ENCODE results near the gene LRMDA.
"Not testable (repeated sequence)": the region's sequence is repeated elsewhere in the genome, so short reads cannot be mapped to it uniquely, and the experiment has no call there.

The LRMDA gene

GRCh38 chr10:76514869-76515268 lies 1083.4 kb downstream of the LRMDA start:
- DNase-seq (ENCODE audit: low read depth in 2 of 2, low spot score in 1 of 2) = no peak

GRCh38 chr10:76522547-76522946 lies 1091.1 kb downstream of the LRMDA start:
- DNase-seq (ENCODE audit: low read depth in 2 of 2, low spot score in 1 of 2) = no peak

GRCh38 chr10:76523246-76523645 lies 1091.8 kb downstream of the LRMDA start:
- no peak for DNase-seq (ENCODE audit: low read depth in 2 of 2, low spot score in 1 of 2)

GRCh38 chr10:76523791-76524351 lies 1092.4 kb downstream of the LRMDA start:
- DNase-seq (ENCODE audit: low read depth in 2 of 2, low spot score in 1 of 2) = no peak

- DNase-seq (ENCODE audit: low read depth in 2 of 2, low spot score in 1 of 2) = not testable (repeated sequence)
These were observed 1095.4 kb downstream of the LRMDA start for GRCh38 chr10:76526833-76527232.

GRCh38 chr10:76540331-76540730 lies 1108.9 kb downstream of the LRMDA start:
- no peak for DNase-seq (ENCODE audit: low read depth in 2 of 2, low spot score in 1 of 2)

- no peak for DNase-seq (ENCODE audit: low read depth in 2 of 2, low spot score in 1 of 2)
These were observed 1109.4 kb downstream of the LRMDA start for GRCh38 chr10:76540786-76541185.

DNA sequence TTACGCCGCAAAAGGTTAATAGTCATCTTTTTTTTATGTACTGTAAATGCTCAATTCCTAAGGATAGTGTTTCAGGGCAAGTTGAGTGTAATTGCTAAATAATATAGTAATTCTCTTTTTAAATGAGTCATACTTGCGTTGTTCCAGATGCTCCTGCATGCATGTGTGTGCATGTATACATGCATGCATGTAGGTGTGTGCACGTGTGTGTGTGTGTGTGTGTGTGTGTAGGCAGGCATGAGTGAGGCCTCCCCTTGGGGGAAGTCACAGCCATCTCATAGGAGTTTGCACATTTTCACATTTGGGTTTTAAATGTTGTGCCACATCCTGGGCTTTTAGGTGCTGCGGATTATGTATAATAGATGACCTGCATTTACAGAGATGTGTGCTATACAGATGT lies 1110.4 kb downstream of the LRMDA start:
- DNase-seq (ENCODE audit: low read depth in 2 of 2, low spot score in 1 of 2) = no peak

DNA sequence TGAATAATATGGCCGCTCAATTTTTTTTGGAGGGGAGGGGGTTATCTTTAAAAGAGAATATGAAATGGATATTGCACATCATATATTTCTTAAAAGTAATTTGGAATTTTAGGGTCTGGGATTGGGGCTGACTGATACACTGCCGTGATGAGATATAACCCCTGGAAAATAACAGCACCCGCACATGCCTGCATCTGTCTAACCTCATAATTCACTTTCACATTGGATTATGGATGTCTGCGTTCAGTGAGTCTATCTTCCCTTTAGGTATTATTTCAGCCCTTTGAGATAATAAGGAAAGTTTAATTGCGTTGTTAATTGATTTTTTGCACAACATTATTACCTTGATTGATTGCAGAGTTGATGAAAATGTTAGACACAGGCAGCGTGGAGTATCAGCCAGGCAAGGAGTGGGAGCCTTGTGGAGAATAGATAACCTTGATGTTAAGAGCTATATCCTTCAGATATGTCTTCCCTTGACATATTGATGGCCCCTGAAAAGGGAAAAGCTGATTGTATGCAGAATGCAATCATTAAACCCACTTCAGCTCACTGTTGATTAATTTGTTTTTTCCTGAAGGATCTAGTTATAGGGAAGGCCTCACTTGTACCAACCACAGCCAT lies 1111.0 kb downstream of the LRMDA start:
- no peak for DNase-seq (ENCODE audit: low read depth in 2 of 2, low spot score in 1 of 2)

DNA sequence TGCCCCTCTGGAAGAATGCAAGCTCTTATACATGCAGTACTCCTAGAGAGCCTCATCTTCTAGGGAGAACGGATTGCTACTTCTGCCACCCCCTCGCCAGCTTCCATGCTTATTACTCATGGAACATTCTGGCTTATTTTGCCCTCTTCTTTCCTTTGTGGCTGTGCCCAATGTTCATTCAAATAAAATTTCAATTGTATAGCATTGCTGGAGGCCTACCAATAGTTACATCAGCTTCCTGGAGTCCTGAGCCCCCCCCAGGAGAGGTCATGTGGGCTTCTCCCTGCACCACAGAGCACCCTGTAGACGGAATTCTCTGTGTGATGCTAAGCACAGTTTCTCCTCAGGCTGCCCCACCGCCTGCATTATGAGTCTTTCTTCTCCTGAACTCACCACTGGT lies 1112.2 kb downstream of the LRMDA start:
- DNase-seq (ENCODE audit: low read depth in 2 of 2, low spot score in 1 of 2) = no peak

GRCh38 chr10:76544789-76545188 lies 1113.4 kb downstream of the LRMDA start:
- no peak for DNase-seq (ENCODE audit: low read depth in 2 of 2, low spot score in 1 of 2)

GRCh38 chr10:76546411-76546810 lies 1115.0 kb downstream of the LRMDA start:
- no peak for DNase-seq (ENCODE audit: low read depth in 2 of 2, low spot score in 1 of 2)

GRCh38 chr10:76547352-76547972 lies 1116.0 kb downstream of the LRMDA start:
- no peak for DNase-seq (ENCODE audit: low read depth in 2 of 2, low spot score in 1 of 2)

DNA sequence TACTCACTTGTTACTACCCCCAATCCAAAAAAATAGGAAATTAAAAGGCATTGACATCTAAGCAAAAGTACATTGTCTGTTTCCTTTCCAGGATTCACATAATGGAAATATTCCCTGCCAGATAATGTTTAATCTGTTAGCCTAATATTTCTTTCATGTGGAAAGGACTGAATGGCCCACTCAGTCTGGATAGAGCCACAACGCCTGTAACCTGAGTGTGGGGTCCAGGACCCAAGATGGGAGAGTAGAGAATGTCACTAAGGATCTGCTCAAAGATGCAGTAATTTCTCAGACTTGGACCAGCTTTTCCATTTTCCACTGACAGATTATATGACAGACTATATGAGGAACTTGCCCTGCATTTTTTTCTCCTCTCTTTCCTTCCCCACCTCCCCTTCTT lies 1117.3 kb downstream of the LRMDA start:
- no peak for DNase-seq (ENCODE audit: low read depth in 2 of 2, low spot score in 1 of 2)

- DNase-seq (ENCODE audit: low read depth in 2 of 2, low spot score in 1 of 2) = no peak
These were observed 1117.7 kb downstream of the LRMDA start for GRCh38 chr10:76549171-76549570.

DNA sequence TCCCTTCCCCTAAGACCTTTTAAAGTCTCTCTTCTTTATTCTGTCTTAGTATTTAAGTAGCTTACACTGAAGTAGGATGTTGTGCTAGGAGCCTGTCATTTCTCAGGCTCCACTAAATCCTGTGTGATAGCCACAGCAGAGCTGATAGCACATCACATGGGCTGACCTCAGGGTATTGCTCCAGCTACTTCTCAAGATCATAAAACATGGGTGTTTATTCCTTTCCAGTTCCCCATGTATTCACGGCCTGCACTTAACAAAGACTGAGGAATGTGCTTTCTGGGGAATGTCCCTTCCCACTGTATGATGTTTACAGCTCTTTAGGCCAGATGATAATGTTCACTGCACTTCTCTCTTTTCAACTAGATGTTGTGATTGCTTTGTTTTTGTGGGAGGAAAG lies 1119.4 kb downstream of the LRMDA start:
- DNase-seq (ENCODE audit: low read depth in 2 of 2, low spot score in 1 of 2) = no peak

GRCh38 chr10:76552091-76552873 lies 1120.9 kb downstream of the LRMDA start:
- DNase-seq (ENCODE audit: low read depth in 2 of 2, low spot score in 1 of 2) = no peak

DNA sequence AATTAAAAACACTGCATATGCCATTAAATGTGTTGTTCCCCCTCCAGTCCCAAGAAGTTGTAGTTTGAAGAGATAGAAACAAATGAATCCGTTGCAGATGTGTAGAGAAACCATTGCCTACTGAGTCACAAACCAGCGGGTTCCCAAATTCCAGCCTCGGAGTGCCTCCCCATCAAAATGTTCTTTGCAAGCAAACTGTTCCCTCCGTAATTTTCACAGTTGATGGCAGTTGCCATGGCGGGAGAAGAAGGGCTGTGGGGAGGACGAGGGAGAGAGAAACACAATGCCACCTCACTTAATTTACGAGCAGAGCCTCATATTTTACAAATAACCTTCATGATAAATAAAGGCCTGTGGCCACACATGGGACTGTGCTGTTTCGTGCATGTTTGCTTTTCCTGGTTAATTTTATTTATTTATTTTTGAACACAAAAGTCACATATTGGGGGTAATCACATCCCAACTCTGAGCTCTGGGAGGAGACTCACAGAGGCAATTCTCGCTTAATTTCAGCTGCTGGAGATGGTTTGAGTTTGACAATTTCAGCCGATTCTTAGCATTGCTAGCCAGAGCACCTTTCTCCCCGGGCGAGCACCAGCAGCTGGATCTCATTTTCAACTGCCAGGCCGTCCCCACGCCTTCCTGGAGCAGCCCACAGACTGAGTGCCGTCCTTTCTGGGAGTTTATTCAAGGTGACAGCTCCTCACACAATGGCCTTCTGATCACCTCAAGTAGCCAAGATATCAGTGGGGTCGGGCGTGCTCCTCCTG lies 1122.0 kb downstream of the LRMDA start:
- no peak for DNase-seq (ENCODE audit: low read depth in 2 of 2, low spot score in 1 of 2)

DNA sequence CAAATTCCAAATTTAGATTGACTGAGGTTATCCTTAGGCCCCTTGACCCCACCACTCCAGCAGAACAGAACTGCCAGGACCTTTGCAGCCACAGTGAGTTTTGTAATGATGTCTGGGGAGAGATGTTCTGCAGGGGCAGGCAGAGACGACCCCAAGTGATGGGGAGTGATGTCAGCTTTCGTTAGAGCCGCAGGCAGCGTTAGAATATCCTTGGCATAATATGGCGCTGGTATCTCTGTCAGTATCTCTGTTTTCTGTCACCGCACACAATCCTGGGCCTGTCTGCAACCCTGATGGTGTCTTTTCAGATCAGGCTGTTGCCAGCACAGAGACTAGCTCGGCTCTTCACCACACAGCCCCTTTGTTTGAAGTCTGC lies 1122.6 kb downstream of the LRMDA start:
- no peak for DNase-seq (ENCODE audit: low read depth in 2 of 2, low spot score in 1 of 2)

DNA sequence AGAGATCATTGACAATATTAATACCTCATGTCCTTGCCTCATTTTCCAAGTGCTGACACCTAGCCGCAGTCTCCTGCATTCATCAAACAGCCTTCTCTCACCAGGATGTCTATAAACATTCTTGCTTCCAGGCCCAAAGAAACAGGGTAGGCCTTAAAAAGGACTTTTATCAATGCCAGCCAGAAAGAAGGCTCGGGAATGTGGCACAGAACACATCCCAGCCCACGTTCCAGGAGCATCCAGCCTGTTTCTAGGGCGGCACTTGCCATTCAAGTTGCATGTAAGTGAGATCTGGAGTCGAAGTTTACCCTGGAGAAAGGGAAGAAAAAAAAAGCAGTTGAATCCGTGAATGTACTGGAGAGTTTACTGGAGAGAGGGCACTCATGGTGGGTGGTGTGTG lies 1123.1 kb downstream of the LRMDA start:
- DNase-seq (ENCODE audit: low read depth in 2 of 2, low spot score in 1 of 2) = no peak

GRCh38 chr10:76555067-76555670 lies 1123.7 kb downstream of the LRMDA start:
- DNase-seq (ENCODE audit: low read depth in 2 of 2, low spot score in 1 of 2) = no peak

Data from stimulated activated CD8-positive, alpha-beta memory T cell treated with anti-CD3 and anti-CD28 coated beads, Interleukin-4, amount 100 ng/mL, for 1 hour (primary cell).